Measurements from ENCODE around the gene NMNAT3.

NMNAT3 gene

DNA sequence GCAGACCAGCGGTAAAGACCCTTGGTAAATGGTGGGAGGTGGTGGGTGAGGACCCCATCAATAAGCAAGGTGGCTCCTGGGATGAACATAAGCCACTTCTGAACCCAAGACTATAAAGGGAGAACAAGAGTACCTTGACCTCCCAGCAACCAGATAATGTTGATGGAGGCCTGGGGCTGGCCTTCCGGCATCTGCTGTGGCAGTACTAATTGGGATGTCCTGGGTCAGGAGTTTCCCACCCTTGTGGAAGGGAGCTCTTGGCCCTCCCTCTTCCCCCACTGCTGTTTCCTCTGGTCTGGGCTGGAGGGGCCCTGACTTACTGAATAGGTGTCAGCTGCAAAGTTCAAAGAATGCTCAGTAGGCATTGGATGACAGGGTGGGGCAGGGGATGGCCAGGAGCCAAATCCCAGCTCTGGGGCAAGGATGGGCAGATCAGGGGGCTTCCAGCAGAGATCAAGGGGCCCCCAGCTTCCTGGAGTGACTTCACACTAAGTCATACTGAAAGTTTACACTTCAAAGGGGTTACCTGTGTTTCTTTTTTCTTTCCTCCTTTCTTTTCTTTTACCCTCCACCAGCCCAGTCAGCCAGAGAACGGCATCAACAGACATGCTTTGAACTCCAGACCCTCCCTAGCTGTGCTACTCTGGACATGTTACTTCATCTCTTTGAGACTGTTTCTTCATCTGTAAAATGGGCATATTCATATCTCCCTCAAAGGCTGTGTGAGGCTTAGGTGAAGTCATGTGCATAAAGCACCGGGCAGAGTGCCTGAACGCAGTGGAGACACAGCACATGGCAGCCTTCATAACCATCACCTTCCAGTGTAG, 139.8 kb downstream of the NMNAT3 start:
- no peak for DNase-seq

DNA sequence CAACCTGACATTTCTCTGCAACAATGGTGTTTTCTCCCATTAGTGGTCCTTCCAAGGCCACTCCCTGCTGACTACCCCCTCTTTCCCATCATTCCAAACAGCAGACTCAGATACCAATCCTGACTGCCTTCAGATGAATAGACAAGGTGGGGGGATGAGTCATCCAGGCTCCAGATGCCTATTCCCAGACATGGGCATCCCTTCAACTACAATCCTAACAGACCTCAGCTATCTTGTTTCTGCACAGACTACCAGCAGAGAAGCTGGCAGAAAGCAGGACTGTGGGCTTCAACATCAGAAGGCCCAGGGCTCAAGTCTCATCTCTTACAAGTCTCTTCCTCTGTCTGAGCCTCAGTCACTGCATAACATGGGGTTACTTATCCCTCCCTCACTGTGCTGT, 140.4 kb downstream of the NMNAT3 start:
- DNase-seq: no peak

DNA sequence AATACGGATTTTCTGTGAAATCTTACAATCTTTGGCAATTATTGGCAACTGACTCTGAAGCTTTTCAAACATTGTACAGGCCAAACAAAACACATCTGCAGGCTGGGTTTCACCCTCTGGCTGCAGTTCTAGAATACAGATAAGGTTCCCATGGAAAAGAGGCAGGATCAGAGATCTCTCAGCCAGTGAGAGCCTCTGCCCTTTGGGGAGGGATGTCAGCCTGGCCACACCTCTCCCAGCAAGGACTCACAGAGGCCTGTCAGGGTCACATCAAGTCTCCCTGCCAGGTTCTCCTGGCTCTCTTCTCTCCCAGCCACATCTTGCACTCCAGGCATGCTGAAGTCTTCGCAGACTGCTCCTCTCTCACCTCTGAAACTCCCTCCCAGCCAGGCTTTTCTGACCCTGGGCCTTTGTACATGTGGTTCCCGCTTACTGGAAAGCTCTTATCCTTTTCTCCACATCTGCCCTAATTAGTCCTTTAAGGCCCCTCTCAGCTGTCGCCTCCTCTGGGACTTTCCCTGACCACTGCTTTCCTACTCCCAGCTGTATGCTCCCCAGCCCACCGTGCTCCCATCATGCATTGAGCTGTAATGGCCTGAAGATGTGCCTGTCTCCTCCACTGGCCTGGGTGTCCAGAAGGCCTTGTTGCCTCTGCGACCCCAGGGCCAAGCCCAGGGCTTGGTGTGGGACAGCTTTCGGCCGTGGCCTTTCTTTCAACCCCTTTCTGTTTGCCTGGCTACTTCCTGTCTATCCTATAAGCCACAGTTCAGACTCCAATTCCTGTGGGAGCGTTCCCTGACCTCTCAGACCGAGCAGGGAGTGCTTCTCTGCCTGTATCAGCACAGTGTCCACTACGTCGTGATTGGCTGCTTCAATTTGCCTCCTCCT, 142.5 kb downstream of the NMNAT3 start:
- DNase-seq: no peak

DNA sequence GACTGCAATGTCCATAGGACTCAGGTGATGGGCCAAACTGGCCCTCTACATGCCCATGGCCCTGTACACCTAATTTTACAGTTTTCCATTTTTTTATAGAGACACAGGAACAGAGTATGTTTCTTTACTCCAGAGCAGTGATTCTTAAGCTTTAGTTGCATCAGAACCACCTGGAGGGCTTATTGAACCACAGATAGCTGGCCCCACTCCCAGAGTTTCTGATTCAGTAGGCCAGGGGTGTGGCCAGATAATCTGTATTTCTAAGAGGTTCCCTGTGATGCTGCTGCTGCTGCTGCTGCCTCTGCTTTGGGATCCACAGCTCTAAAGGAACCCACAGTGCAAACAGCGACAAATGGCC, 143.3 kb downstream of the NMNAT3 start:
- DNase-seq: no peak

DNA sequence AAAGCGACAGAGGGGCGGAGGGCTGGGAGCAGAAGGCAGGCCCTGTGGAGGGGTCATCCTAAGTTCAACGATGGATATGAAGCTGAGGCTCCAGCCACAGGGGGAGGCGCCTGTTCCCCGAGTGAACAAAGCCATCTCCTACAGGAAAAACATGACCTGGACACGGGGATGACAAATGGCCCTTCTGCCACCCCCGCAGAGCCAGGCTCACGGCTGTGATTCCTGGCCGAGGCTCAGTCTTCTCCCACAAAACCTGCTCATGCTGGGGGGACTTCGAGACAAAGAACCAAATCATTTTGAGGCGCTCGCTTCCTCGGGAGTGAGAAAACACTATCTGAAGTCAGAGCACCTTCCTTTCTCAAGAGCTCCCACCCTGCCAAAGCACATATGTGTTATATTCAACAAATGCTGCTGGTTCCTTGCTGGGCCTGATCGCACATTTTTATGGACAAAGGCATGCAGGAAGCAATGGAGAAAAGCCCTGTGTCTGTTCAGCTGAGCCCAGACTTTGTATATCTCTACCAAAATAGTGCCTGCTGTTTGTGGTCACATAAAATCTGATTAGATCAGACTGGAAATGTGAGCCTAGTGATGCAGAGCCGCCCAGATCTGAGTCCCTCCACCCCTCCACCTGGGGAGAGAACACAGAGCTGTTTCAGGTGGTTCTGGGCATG, 143.9 kb downstream of the NMNAT3 start:
- DNase-seq: no peak

DNA sequence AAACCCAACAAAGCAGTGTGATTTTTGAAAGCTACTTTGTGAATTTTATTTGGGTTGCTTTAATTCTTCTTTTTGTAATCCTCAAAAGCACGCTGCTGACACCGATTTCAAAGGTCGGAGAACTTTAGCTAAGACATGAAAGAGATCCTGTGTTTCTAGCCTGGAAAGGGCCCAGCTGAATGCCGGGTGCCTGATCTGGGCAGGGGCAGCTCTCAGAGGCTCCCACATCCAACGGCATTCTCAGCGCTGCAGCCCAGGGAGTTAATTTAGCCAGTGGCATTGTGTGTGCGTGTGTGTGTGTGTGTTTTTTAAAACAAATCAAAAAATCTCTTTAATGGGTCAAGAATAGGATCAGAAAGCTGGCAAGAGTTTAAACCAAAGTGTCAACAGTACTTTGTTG, 144.8 kb downstream of the NMNAT3 start:
- DNase-seq: no peak

DNA sequence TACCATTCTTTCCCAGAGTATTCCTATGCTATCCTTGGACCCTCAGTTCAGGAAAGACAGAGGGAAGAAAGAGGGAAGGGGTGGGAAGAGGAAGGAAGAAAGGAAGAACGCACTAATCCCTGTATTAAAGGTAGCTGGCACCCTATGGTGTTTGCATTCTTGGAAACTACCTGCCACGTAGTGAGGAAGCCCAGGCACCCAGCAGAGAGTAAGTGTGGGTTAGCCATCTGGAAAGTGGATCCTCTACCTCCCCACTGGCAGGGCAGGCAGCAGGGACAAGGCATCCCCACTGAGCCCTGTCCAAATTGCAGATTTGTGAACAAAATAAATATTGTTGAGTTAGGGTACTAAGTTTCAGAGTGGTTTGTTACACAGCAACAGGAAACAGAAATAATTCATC, 147.1 kb downstream of the NMNAT3 start:
- no peak for DNase-seq

DNA sequence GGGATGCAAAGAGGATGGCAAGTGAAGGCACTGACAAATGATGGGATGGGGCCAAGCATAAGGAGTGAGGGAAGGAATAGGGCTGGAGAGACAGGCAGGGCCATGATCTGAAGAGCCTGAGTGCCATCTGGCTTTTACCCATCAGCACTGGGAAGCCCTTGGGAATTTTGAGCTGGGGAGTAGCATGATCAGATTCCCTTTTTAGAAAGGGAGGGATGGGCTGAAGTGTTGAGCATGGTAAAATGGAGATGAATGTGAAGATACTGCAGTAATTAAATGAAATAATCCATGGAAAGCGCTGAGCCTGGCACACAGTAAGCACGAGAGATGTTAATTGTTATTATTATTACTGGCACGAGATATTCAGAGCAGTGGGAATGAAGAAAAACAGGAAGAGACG, 148.1 kb downstream of the NMNAT3 start:
- DNase-seq: no peak

DNA sequence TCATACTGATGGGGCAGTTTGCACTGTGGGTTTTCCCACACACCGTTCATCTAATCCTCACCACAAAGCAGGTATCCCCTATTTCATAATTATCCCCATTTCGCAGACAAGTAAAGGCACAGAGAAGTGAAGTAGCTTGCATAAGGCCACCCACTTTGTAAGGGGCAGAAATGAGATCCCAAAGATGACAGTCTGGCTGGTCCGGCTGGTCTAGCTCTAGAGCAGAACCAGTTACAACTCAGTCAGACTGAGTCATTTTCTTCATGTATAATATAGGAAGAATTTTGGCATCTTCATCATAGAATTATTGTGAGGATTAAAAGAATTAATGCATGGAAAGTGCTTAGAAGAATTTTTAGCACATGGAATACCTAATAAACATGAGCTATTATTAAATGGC, 148.8 kb downstream of the NMNAT3 start:
- no peak for DNase-seq

DNA sequence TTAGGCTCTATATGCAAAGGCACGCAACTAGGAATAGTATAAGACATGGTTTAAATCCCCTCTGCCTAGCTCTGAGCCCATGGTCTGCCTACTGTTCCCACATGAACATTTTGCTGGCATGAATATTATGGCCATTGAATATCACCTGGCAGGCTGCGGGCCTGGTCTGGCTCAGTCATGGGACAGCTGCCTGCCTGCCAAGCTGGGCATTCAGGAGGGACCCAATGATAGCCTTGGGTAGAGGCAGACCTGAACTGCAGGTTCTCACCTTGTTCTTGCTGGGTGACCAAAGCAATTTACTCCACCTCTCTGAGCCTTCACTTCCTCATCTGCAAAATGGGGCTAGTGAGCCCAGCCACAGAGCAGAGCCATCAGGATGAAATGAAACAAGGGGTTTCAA, 149.5 kb downstream of the NMNAT3 start:
- DNase-seq: no peak

DNA sequence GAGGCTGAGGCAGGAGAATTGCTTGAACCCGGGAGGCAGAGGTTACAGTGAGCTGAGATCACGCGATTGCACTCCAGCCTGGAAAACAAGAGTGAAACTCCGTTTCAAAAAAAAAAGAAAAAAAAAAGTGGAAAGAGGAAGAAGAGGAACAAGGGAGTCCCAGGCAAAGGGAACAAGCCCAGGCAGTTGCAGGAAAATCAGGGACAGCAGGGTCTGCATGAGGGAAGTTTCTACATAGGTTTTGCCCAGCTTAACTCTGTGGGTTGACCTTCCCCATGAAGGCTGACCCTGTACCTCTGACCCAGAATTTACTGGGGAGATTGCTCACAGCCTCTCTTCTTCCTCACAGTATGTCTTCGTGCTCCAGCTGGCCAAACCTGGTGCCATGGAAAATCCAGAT, 150.5 kb downstream of the NMNAT3 start:
- DNase-seq: no peak

DNA sequence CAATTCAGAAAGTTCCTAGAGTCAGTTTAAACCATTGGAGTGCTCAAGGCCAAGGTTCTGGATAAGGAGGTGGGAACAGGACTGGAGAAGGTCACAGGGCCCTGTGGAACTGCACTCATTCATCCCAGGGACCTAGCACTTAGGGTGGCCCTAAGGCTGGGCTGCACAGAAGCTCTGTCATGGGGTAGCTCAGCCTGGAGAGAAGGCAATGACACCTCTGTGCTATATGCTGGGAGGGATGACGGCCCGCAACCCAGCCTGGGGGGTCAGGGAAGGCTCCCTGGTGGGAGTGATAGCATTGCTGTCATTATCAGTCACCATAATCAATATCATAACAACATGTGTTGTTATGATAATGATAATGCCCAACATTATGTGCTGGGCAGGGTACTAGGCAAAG, 151.6 kb downstream of the NMNAT3 start:
- DNase-seq: no peak

DNA sequence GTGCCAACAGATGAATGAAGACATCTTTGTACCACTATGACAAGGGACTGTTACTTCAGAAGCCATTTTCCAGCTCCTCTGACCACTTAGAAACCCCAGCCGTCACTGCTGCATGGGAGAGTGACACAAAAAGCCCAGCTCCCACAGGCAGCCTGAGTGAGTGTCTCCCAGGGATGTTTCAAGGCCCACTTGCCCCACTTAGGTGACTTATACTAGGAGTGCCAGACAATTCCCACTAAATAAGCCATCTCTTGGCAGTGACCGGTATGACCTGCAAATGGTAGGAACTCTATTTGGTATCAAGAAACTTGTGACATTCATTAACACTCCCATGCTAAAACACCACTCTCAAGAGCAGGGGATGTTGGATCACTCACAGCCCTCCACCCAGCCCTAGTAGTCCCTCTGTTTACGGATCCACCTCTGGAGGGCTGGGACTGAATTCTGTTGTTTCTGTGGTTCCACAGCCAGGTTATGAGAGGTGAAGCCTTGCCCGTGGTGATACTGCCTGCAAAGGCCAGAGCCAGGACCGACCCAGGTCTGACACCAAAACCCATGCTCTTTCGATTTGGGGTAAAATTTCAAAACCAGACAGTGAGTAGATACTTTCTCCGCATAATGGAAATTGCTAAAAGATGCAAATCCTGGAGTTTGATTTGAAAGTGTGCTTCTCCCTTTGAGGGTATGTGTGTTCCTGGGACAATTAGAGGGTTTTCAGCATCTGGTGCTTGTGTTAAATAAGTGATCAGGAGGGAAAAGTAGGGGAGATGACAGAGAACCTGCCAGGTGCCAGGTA, 152.7 kb downstream of the NMNAT3 start:
- DNase-seq: no peak

DNA sequence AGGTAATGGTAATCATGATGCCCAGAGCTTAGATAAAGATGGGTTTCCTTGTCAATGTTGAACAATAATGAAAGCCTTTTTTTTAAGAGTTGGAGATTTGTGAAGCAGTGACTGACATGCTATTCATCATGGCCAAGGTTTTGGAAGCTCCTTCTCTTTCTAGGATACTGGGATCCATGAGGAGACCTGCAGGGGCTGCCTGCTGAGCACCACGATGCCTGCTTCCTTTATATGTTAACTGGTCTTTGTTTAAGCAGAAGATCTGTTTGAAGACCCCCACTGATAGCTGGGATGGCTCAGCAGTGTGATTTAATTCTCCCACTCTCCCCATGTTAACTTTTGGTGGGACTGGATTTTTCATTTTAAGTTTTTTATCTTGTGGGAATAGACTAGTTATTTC, 154.1 kb downstream of the NMNAT3 start:
- DNase-seq: no peak

DNA sequence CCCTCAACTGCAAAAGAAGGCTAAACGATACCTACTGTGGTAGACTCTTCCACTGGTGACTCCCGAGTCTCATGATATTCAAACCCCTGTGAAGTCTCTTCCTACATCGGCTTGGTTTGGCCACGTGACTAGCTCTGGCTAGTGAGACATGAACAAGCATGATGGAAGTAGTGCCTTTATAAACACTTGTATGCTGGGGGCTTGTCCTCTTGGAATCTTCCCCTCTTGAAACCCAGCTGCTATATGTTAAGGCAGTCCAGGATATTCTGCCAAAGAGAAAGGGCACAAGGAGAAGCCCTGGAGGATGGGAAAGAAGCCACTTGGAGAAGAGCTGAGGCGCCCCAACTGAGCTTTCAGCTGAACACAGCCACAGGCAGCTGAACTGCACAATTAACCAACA, 154.6 kb downstream of the NMNAT3 start:
- no peak for DNase-seq

DNA sequence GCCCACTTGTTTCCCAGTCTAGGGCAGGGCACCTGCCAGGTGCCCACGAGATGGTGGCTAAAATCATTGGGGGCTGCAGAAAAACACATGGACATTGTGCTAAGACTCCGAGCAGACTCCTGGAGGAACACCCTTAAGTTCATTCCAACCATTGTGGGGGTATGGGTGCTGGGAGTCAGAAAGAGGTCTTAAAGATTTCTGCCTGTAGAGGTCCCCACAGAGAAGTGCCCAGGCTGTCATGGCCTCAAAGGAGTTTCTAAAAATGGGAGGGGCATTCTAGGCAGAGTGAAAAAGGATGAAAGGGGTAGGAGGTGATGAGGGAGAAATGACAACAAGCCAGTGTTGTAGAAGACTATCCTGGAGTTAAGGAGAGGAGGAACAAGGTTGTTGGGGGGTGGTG, 155.4 kb downstream of the NMNAT3 start:
- DNase-seq: no peak

DNA sequence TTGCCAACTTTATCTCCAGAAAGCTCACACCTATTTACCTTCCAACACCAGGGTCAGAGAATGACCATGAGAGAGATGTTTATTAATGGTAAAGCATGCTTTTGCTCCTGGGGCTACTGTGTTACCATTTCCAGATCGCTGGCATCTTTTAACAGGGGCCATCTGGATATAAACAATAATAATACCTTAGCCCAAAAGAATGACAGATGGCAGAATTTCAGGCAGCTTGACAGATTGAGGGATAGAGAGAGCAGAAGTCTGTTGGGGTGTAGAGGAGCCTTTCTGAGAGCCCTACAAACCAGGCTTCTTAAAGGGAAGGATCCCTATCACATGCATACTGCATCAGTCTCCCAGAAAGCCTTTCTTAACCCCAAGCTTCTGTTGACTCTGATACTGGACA, 156.0 kb downstream of the NMNAT3 start:
- DNase-seq: no peak

DNA sequence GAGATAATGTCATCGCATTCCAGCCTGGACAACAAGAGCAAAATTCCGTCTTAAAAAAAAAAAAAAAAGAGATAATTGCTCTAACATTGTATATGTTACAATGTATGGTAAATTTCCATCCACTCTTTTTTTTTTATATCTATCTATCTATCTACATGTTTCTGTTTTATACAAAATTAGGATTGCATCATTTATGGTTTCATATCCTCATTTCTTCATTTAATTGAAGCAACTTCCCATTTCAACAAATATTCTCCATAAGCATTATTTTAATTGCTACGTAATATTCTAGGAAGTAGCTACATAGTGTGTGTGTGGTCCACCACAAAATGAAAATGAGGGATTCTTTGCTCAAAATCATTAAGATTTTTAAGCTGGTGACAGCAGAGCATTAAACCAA, 156.6 kb downstream of the NMNAT3 start:
- no peak for DNase-seq

DNA sequence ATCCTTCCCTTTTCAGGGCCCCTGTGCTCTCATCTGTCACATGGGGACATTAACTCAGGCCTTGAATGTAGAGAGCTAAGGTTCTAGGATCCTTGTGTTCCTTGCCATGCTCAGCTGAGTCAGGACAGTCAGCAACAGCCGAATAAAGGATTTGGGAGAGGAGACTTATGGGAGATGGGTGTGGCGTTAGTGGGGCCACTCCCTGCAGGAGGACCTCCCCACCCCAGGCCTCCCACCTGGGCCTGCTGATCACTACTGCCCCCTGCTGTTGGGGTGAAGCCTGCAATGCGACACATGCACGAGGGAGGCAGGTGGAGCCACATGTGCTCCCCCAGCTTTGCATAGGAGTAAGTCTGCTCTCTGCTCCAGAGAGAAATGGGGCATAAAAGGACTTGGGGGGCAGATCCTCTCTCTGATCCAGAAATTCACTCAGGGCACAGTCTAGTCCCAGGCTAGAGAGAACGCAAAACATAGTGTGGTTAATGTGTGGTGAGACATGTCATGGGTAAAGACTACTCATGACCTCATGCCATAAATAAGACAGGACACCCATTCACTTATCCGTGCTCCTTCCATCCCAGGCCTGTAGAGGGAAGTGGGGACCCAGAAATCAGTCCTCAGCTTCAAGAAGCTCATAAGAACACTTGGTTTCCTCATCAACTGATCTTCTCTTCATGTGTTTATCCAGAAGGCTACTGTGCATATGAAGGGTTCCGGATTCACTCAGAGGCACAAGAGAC, 157.6 kb downstream of the NMNAT3 start:
- DNase-seq: peak; percentile 31

DNA sequence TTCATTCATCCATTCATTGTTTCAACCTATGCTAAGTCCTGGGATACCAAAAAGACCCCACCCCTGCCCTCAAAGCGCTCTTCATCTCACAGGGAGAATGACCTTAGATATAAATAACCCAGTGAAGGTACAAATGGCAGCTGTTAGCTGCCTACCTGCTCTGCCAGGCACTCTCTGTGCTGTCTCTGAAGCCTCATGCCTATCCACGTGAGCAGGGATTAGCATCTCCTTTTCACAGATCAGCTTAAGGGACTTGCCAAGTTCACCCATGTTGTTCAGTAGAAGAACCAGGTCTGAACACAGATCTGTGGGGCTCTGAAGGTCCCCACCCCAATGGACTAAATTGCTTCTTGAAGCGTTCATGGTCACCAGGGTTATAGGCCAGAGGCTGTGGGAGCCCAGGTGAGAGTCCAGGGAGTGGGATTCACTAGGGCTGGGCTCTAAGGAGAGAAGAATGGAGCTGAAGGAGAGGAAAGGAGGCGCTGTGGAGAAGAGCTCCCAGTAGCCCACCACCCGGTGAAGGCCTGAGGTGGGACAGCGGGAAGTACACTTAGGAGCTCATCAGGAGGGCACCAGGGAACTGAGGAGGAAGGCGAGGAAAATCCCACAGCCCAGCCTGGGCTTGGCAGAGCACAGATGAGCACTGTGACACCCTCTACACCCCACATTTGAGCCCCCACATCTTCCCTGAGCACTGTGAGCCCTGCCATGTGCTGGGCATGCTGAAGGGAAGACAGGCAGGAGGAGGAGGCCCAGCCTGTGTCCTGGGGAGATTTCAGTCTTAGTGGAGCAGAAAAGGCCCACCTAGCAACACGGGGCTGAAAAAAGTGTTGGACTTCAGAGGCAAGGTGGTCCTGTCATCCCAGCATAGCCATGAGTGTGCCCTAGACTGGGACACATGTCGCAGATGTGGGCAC, 158.6 kb downstream of the NMNAT3 start:
- DNase-seq: no peak

DNA sequence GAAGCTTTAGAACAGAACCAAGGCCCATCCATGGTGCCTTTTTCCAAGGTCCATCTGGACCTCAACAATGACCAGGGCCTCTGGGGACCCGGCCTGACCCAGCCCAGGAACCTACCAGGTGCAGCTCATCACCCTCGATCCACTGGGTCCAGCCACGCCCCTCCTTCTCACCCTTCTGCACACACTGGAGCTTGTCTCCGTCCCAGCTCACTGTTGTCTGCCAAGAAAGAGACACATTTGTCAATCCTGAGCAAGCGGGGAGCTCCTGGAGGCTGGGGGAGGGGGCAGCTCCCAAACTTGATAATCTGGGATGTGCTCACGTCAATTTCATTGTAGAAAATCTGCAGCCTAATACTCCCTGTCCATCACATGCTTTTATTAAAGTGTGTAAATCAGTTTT, 159.5 kb downstream of the NMNAT3 start:
- DNase-seq: no peak

Data from stimulated activated CD4-positive, alpha-beta T cell treated with anti-CD3 and anti-CD28 coated beads, Interleukin-1b, Interleukin-23, amount 100 ng/mL, for 48 hours (primary cell).